Dedifferentiated amniotic fluid mesenchymal stem cell (primary cell): ENCODE measurements around the gene PRSS1.
A peak's percentile ranks its signal among the peaks of the same experiment; 100 is the strongest.
"Not testable (repeated sequence)": the region's sequence is repeated elsewhere in the genome, so short reads cannot be mapped to it uniquely, and the experiment has no call there.

Experiments used
- DNase-seq: peaks from one replicate; pipeline ENCODE4 v3.0.0-alpha.2; 2016; ENCODE audit errors: extremely low spot score

PRSS1 gene

DNA sequence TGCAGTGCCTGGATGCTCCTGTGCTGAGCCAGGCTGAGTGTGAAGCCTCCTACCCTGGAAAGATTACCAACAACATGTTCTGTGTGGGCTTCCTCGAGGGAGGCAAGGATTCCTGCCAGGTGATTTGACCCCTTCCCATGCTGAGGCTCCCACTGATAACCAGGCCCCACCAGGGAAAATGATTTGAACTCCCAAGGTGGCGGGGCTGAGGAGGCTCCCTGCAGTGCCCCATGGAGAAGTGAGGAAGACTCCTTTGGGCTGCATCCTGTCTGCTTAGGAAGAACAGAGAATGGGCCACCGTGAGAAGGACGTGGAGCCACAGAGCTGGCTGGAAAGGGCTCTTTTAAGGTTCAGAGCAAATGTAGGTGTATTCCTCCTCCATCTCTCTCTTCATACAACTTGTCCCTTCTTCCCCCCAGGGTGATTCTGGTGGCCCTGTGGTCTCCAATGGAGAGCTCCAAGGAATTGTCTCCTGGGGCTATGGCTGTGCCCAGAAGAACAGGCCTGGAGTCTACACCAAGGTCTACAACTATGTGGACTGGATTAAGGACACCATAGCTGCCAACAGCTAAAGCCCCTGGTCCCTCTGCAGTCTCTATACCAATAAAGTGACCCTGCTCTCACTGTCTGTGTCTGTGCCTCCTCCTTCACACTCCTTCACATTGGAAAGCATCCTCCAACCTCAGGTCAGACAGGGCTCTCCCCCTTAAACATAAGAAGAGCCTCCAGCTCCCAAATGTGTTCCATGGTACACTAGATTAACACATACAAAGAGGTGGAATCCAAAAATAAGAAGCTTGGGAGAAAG is 24.9 kb downstream of the PRSS1 start:
- DNase-seq = no peak

DNA sequence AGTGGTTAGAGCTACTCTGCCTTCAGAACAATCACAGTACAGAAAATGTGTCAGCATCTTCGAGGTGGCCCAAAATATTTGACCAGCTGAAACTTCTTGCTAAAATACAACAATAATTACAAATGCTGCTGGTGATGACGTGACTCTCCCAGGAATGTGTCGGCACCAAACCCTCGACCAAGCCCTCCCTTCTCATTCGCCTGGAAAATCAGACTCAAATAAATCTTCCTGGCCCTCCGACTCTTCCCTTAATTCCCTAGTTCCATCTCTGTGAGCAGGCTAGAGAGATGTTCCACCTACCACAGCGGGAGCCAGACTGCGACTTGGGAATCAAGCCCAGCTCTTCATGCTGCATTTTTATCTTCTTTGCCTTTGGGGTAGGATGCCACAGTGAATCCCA is 25.6 kb downstream of the PRSS1 start:
- DNase-seq = no peak

DNA sequence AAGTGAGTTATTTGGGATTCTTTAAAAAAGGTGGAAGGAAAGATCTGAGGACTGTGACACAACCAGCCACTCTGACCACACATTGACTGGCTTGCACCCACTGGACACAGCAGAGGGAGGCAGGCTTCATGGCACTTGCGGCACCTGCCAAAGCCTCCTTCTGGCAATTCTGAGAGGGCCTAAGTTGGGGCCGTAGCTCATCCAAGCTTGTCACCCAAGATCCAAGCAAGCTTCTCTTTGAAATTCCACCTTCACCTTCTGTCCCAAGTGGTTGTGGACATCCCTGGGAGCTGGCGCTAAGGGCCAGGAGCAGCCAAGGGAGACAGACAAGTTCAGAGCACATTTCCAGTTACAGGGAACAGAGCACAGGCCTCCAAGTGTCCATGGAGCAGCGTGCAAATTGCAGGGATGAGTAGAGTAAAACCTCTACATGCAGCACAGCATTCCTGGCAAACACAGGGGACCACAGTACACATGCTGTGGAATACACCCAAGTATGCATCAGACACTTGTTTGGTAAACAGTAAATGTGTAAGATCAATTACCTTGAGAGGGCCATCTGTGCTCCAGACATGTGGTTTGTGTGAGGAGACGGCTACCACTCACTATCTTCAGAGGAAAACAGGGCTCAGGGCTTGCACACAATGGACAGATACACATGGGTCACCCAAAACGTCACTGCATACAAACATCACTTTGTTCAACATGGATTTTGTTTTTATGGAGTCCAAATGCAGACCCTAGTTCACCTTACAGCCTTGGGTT is 26.3 kb downstream of the PRSS1 start:
- DNase-seq = not testable (repeated sequence)

DNA sequence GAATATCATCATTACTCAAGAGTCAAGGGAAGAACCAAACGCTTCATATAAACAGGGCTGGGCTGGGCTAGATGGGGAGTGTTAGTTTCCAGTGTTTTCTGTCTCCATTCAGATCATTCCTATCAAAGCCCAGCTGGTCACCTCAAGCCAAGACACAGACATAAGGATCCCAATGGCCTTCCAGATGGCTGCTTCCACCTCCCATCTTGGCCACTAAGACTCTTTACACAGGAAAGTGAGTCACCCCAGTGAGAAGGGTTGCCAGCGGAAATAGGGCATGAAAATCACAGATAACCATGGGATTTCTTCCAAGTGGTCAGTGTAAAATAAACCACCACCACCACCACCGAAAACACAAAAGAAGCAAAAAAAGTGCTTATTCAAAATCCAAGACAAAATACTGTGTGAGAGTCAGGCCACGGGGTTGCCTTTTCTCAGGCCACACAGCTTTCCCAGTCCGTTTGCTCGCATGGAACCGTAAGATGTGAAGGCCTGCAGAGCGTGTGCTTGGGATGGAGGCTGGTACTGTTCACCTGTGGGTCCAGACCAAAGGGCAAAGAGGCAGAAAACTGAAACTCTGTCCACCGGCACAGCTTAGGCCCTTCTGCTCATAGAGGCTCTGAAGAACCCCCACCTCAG is 27.1 kb downstream of the PRSS1 start:
- no peak for DNase-seq

GRCh38 chr7:142776845-142777225 is 27.6 kb downstream of the PRSS1 start:
- not testable (repeated sequence) for DNase-seq

DNA sequence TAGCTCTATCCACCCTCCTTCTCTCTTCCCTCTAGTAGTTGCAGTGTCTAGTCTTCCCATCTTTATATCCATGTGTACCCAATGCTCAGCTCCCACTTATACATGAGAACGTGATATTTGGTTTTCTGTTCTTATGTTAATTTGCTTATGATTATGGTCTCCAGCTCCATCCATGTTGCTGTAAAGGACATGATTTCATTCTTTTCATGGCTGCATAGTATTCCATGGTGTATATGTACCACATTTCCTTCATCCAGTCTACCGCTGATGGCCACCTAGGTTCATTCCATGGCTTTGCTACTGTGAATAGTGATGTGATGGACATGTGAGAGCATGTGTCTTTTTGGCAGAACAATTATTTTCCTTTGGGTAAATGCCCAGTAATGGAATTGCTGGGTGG is 28.0 kb downstream of the PRSS1 start:
- DNase-seq = no peak

GRCh38 chr7:142782922-142783900 is 33.9 kb downstream of the PRSS1 start:
- DNase-seq = peak; percentile 94

DNA sequence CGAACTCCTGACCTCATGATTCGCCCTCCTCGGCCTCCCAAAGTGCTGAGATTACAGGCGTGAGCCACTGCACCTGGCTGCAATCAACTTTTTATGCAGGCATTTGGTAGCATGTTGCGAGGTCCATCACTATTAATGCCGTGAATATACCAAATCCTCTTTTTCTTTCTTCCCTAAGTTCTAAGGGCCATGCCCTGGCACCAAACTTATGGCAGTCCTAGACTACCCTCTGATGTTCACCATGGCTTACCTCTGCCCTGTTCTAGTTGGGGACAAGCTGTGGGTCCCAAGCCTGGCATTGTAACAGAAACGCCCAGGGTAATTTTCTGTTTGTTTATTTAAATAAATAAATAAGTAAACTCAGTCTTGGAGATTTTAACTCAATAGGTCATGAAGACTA is 34.8 kb downstream of the PRSS1 start:
- no peak for DNase-seq

DNA sequence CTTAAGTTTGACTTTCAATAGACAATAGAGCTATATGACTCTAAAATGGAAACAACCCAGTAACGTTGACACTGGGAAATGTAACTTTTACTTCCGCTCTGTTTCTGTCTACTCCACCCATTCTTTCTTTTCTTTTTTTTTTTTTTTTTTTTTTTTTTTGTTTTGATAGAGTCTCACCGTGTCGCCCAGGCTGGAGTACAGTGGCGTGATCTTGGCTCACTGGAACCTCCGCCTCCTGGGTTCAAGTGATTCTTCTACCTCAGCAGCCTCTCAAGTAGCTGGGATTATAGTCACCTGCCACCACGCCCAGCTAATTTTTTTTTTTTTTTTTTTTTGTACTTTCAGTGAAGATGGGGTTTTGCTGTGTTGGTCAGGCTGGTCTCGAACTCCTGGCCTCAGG is 35.4 kb downstream of the PRSS1 start:
- no peak for DNase-seq

DNA sequence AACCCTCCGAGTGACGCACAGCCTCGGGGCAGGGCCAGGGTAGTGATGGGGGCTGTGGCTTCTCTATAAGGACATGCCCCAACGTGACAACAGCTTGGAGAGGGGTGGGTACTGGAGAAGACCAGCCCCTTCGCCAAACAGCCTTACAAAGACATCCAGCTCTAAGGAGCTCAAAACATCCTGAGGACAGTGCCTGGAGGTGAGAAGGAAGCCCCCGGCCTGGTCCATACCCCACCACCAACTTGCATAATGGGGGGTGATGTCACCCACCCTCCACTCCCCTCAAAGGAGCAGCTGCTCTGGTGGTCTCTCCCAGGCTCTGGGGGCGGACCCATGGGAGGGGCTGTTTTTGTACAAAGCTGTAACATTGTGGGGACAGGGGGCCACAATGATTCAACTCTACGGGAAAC is 36.6 kb downstream of the PRSS1 start:
- no peak for DNase-seq

- DNase-seq = no peak
These were observed 37.9 kb downstream of the PRSS1 start for GRCh38 chr7:142787034-142787768.

GRCh38 chr7:142787783-142788182 is 38.5 kb downstream of the PRSS1 start:
- no peak for DNase-seq

- DNase-seq = no peak
These were observed 39.3 kb downstream of the PRSS1 start for GRCh38 chr7:142788303-142789289.

GRCh38 chr7:142789441-142789840 is 40.2 kb downstream of the PRSS1 start:
- DNase-seq = no peak

DNA sequence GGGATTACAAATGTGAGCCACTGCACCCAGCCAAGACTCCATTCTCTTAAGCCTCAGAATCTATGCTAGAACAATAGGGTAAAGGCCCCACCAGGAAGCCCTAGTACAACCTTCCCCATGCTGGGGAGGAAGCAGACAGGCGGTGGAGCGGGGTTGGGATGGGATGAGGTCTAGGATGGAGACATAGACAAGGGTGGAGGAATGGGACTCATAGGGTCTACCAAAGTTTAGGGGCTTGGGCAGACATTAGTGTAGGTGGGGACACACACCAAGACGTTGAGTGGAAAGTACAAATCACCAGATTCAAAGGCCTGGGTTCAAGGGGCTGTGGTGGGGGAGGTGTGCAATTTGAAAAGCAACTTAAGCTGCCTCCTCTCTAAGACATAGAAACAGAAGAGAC is 40.8 kb downstream of the PRSS1 start:
- DNase-seq = no peak

GRCh38 chr7:142790555-142790954 is 41.3 kb downstream of the PRSS1 start:
- DNase-seq = no peak

GRCh38 chr7:142791502-142791901 is 42.2 kb downstream of the PRSS1 start:
- DNase-seq = no peak

DNA sequence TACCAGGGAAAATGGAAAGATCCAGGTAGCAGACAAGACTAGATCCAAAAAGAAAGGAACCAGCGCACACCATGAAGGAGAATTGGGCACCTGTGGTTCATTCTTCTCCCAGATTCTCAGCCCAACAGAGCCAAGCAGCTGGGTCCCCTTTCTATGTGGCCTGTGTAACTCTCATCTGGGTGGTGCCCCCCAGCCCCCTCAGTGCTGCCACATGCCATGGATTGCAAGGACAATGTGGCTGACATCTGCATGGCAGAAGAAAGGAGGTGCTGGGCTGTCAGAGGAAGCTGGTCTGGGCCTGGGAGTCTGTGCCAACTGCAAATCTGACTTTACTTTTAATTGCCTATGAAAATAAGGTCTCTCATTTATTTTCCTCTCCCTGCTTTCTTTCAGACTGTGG is 42.9 kb downstream of the PRSS1 start:
- no peak for DNase-seq

DNA sequence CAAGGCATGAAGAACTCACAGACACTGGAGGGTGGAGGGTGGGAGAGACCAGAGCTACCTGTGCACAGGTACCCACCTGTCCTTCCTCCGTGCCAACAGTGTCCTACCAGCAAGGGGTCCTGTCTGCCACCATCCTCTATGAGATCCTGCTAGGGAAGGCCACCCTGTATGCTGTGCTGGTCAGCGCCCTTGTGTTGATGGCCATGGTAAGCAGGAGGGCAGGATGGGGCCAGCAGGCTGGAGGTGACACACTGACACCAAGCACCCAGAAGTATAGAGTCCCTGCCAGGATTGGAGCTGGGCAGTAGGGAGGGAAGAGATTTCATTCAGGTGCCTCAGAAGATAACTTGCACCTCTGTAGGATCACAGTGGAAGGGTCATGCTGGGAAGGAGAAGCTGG is 43.3 kb downstream of the PRSS1 start:
- DNase-seq = no peak

GRCh38 chr7:142793156-142793555 is 43.9 kb downstream of the PRSS1 start:
- no peak for DNase-seq
